ENCODE data around the gene EN1.
A peak's percentile ranks its signal among the peaks of the same experiment; 100 is the strongest.

Gene EN1

GRCh38 chr2:118842661-118843482, 4.6 kb downstream of the EN1 start:
- peak; percentile 52 for DNase-seq (ENCODE audit: low spot score)

- DNase-seq (ENCODE audit: low spot score), result no peak
Measured at GRCh38 chr2:118841828-118842461, 5.5 kb downstream of the EN1 start.

- no peak for DNase-seq (ENCODE audit: low spot score)
Measured at GRCh38 chr2:118841450-118841827, 6.0 kb downstream of the EN1 start.

GRCh38 chr2:118838741-118839455, 8.6 kb downstream of the EN1 start:
- no peak for DNase-seq (ENCODE audit: low spot score)

GRCh38 chr2:118837621-118838020, 9.8 kb downstream of the EN1 start:
- DNase-seq (ENCODE audit: low spot score), result no peak

- no peak for DNase-seq (ENCODE audit: low spot score)
Measured at GRCh38 chr2:118837067-118837466, 10.4 kb downstream of the EN1 start.

- DNase-seq (ENCODE audit: low spot score), result no peak
Measured at GRCh38 chr2:118836411-118836930, 11.0 kb downstream of the EN1 start.

- DNase-seq (ENCODE audit: low spot score), result peak; percentile 61
Measured at GRCh38 chr2:118835746-118836410, 11.6 kb downstream of the EN1 start.

GRCh38 chr2:118834901-118835745, 12.3 kb downstream of the EN1 start:
- no peak for DNase-seq (ENCODE audit: low spot score)

GRCh38 chr2:118834440-118834810, 13.0 kb downstream of the EN1 start:
- DNase-seq (ENCODE audit: low spot score), result no peak

GRCh38 chr2:118833716-118834439, 13.6 kb downstream of the EN1 start:
- DNase-seq (ENCODE audit: low spot score), result no peak

GRCh38 chr2:118832791-118833715, 14.4 kb downstream of the EN1 start:
- DNase-seq (ENCODE audit: low spot score), result no peak

GRCh38 chr2:118832071-118832790, 15.2 kb downstream of the EN1 start:
- no peak for DNase-seq (ENCODE audit: low spot score)

- DNase-seq (ENCODE audit: low spot score), result peak; percentile 17
Measured at GRCh38 chr2:118830881-118831280, 16.6 kb downstream of the EN1 start.

- peak; percentile 75 for DNase-seq (ENCODE audit: low spot score)
Measured at GRCh38 chr2:118830118-118830517, 17.3 kb downstream of the EN1 start.

GRCh38 chr2:118826093-118826492, 21.4 kb downstream of the EN1 start:
- no peak for DNase-seq (ENCODE audit: low spot score)

- no peak for DNase-seq (ENCODE audit: low spot score)
Measured at GRCh38 chr2:118823633-118824032, 23.8 kb downstream of the EN1 start.

- no peak for DNase-seq (ENCODE audit: low spot score)
Measured at GRCh38 chr2:118822572-118822971, 24.9 kb downstream of the EN1 start.

- DNase-seq (ENCODE audit: low spot score), result no peak
Measured at GRCh38 chr2:118822015-118822414, 25.4 kb downstream of the EN1 start.
